Mesodermal cell (in vitro differentiated cells): ENCODE data around the gene LRPAP1.

Experiments
- H3K27ac ChIP-seq: 2 replicates; pipeline ENCODE4 v1.7.0; 2013; ENCODE audit warnings: mild to moderate bottlenecking, low read depth, low read length, moderate library complexity; ENCODE audit not compliant: severe bottlenecking
- H3K36me3 ChIP-seq: 2 replicates; pipeline ENCODE4 v1.7.1; 2013; ENCODE audit warnings: mild to moderate bottlenecking, low read length, moderate library complexity; ENCODE audit not compliant: control insufficient read depth, insufficient read depth
- H3K4me1 ChIP-seq: one replicate; pipeline ENCODE4 v1.7.1; 2013; ENCODE audit warnings: mild to moderate bottlenecking, low read length; ENCODE audit not compliant: insufficient read depth, control insufficient read depth, poor library complexity, severe bottlenecking
- H3K4me3 ChIP-seq: 2 replicates; pipeline ENCODE4 v1.7.0; 2013; ENCODE audit warnings: low read length, control low read depth, mild to moderate bottlenecking; ENCODE audit not compliant: insufficient read depth, poor library complexity, severe bottlenecking; ENCODE audit errors: extremely low read depth
- H3K9me3 ChIP-seq: 2 replicates; pipeline ENCODE4 v1.7.1; 2013; ENCODE audit warnings: mild to moderate bottlenecking, low read length, moderate library complexity; ENCODE audit not compliant: control insufficient read depth
- WGBS, 2 experiments: methylation state at CpG; one replicate each; pipeline ENCODE4 v1.1.5; 2013; ENCODE audit warnings: missing lambda C conversion rate in 2 of 2; ENCODE audit not compliant: insufficient coverage in 2 of 2; 5-methylcytosine and 5-hydroxymethylcytosine counted together

Gene LRPAP1

DNA sequence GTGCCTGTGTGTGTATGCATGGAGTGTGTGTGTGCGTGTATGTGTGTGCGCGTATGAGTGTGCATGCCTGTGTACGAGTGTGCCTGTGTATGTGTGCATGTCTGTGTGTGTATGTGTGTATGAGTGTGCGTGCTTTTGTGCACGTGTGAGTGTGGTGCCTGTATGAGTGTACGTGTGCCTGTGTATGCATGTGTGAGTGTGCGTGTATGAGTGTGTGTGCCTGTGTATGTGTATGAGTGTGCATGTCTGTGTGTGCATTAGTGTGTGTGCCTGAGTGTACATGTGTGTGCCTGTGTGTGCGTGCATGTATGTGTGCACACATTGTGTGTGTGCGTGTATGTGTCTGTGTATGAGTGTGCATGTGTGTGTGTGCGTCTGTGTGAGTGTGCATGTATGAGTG is 63.4 kb downstream of the LRPAP1 start:
- Histone ChIP-seq H3K9me3 (peaks cover 7% of the 10 kb centered on the region), H3K4me1 (no peaks in the 10 kb centered on the region), H3K27ac (no peak overlapping the region), H3K4me3 (no peak overlapping the region), H3K36me3 (no peaks in the 10 kb centered on the region)
- WGBS, 2 experiments, result 86 to 95% methylated on average over 10 to 11 of the region's 11 CpGs

DNA sequence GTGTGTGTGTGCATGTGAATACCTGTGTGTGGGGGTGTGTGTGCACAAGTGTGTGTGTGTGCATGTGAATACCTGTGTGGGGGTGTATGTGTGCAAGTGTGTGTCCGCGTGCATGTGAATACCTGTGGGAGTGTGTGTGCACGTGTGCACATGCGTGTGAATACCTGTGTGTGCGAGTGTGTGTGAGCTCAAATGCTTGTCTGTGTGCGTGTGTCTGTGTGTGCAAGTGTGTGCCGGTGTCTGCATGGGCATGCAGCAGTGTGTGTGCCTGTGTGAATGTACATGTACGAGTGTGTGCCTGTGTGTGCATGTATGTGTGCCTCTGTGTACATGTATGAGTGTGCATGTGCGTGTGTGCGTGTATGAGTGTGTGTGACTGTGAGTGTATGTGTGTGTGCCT is 64.1 kb downstream of the LRPAP1 start:
- peaks cover 7% of the 10 kb centered on the region for H3K9me3 ChIP-seq
- peaks cover 2% of the 10 kb centered on the region for H3K4me1 ChIP-seq
- H3K4me3 ChIP-seq, result no peak overlapping the region
- 96 to 100% methylated on average over 7 to 10 of the region's 10 CpGs for WGBS, 2 experiments
- H3K27ac ChIP-seq, result no peak overlapping the region
- no peaks in the 10 kb centered on the region for H3K36me3 ChIP-seq

DNA sequence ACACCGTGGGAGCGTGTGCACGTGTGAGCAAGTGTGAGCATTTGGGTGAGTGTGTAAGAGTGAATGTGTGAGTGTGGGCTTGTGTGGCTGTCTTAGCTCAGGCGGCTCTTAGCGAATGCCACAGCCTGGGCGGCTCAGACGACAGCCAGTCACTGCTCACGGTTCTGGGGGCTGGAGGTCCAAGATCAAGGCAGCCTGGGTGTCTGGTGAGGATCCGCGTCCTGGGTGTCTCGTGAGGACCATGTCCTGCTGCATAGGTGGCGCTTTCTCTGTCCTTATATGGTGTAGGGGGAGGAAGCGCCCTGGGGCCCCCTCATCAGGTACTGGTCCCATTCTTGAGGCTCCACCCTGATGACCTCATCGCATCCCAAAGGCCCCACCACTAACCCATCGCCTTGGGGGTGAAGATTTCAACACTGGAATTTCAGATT is 64.6 kb downstream of the LRPAP1 start:
- 72 to 88% methylated on average over 7 to 13 of the region's 15 CpGs for WGBS, 2 experiments
- Histone ChIP-seq H3K36me3 (no peaks in the 10 kb centered on the region), H3K9me3 (peaks cover 7% of the 10 kb centered on the region), H3K27ac (no peak overlapping the region), H3K4me1 (peaks cover 2% of the 10 kb centered on the region), H3K4me3 (no peak overlapping the region)

DNA sequence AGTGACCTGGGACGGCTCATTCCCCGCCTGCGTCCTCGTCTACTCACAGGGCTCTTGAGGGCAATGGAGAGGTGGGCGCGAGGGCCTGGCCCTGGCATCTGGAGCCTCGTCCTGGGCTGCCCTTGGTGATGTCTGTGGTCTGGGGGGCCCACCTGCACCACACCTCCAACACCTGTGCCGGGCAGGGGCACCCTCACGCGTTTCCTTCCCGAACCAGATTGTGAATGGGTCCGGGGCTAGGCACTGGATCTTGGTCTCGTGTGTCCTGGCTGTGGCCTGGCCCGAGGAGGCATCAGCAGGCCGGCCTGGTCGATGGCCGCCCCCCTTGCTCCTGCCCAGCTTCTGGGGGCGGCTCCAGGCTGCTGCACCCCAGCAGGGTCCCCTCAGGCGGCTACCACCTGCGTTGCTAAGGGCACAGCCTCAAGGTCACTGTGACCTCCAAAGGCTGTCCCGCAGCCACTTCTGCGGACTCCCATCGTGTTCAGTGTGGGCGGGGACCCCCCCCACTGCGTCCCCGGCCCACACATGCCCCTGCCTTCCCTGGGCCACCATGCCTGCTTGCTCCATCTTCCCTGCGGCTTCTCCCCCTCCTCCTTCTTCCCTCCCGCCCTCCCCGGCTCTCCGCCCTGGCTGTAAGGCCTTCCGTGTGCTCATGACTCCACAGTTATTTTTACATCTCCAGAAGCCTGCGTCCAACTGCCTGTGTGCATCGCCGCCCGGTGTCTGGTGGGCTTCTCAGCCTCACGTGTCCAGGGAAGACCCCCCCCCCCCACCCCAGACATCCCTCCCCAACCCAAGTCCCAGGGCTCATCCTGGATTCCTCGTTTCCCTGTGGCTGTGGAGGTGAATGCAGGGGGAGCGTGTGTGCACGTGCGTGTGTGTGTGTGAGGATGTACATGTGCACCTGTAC is 65.3 kb downstream of the LRPAP1 start:
- no peak overlapping the region for H3K4me3 ChIP-seq
- WGBS, 2 experiments, result 92 to 94% methylated on average over 30 to 32 of the region's 40 CpGs
- no peaks in the 10 kb centered on the region for H3K36me3 ChIP-seq
- peaks cover 7% of the 10 kb centered on the region for H3K9me3 ChIP-seq
- H3K27ac ChIP-seq, result no peak overlapping the region
- H3K4me1 ChIP-seq, result peaks cover 2% of the 10 kb centered on the region

DNA sequence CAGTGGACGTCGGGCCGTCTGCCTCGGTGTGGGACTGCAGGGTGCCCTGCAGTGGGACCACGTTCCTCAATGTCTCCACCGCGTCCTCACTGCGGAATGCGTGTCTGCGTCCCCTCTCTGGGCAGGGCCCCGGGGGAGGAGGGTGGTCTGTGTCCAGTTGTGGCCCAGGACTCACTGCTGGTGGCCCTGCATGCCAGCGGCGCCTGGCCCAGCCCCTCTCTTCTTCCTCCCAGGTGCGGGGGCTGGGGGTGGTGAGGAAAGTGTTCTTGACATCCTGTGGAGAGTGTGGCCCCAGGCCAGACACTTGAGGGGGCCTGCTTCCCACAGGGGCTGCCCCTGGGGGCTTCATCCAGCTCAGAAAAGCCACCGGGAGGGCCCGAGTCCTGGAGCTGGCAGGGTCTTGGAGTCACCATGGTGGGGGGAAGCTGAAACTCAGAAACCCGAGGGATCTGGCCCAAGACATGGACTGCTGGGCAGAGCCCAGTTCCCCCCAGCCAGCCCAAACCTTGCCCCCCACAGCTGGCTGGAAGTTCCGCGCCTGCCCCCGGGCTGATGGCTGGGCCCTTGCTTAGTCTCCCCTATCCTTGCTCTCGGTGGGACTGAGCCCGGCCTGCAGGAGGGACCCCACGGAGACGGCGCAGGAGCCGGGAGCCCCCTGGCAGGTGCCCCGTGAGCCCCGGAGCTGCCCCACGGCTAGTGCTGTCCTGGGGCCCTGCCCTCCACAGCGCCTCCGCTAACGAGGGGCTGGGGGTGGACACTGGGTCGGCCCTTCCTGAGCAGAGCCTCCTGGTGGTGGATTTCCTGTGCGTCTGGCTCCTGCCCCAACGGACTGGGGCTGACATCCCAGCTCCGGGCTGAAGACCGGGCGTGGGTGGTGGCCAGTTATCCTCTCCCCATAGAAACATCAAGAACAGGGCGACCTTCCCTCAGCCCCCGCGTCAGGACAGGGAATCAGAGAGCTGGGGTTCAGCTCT is 66.2 kb downstream of the LRPAP1 start:
- H3K27ac ChIP-seq, result no peak overlapping the region
- no peak overlapping the region for H3K4me3 ChIP-seq
- H3K9me3 ChIP-seq, result peaks cover 7% of the 10 kb centered on the region
- peaks cover 2% of the 10 kb centered on the region for H3K4me1 ChIP-seq
- no peaks in the 10 kb centered on the region for H3K36me3 ChIP-seq
- WGBS, 2 experiments, result 75% methylated on average over 30 to 34 of the region's 41 CpGs

DNA sequence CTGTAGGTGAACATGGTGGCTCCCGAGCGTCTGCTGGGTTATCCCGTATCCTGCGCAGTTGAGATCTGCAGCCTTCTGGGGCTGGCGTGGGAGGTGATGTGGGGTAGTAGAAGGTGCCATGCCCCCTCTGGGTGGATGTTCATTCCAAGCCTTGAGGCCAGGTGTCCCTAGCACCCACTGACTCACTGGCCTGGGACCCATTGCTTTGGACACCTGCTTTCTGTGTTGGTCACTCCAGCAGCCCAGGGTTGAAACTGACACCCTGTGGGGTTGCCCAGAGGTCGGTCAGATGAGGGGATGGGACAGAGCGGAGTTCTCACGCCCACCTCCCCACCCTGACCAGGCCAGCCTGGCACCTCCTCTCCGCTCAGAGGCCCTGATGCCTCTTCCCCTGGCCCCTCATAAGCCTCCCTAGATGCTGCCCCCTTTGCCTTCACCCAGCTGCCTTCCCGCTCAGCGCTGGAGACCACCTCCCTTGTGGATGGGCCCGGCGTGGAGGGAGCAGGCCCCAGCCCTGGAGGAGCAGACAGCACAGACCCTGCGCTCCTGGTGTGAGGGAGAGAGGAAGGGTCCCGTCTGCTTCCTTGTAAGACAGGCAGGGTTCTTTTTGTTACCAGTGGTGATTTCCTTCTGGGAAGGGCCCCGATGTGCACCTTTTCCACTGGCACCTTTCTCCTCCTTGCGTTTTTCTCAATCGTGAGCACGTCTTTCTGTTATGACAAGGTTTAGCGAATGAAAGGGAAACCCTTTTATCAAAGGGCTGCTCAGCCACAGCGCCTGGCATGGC is 67.1 kb downstream of the LRPAP1 start:
- WGBS, 2 experiments, result 92 to 97% methylated on average over 10 to 18 of the region's 21 CpGs
- peaks cover 2% of the 10 kb centered on the region for H3K4me1 ChIP-seq
- no peaks in the 10 kb centered on the region for H3K36me3 ChIP-seq

DNA sequence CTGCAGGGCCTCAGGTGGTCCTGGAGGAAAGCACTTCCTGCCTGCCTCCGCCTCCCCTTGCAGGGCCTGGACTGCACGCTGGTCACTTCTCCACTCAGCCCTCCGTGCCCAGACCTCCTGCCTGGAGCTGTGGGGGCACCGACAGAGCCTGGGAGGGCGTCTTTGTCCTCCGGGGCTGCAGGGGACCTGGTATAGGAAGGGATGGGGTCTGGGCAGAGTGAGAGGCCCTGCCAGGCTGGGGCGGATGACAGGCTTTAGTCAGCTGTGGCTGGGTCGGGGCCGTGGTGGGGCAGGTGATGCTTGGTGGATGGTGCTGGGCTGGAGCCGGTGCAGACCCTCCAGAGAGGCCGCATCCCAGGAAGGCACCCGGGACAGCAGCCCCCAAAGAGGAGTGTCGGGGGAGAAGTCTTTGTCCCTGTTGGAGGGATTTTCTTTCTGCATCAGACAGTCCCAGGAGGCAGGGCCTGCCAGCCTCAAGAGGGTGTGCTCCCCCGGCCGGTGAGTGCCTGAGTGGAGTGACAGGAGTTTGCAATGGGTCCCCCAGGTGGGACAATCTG is 67.8 kb downstream of the LRPAP1 start:
- Histone ChIP-seq H3K4me3 (no peak overlapping the region), H3K27ac (no peak overlapping the region), H3K36me3 (no peaks in the 10 kb centered on the region), H3K4me1 (peaks cover 2% of the 10 kb centered on the region), H3K9me3 (peaks cover 7% of the 10 kb centered on the region)
- 87 to 90% methylated on average over 9 of the region's 15 CpGs for WGBS, 2 experiments

More for the DNA sequence above, 67.1 kb downstream of the LRPAP1 start:
- Histone ChIP-seq H3K9me3 (peaks cover 7% of the 10 kb centered on the region), H3K4me3 (no peak overlapping the region), H3K27ac (no peak overlapping the region)

DNA sequence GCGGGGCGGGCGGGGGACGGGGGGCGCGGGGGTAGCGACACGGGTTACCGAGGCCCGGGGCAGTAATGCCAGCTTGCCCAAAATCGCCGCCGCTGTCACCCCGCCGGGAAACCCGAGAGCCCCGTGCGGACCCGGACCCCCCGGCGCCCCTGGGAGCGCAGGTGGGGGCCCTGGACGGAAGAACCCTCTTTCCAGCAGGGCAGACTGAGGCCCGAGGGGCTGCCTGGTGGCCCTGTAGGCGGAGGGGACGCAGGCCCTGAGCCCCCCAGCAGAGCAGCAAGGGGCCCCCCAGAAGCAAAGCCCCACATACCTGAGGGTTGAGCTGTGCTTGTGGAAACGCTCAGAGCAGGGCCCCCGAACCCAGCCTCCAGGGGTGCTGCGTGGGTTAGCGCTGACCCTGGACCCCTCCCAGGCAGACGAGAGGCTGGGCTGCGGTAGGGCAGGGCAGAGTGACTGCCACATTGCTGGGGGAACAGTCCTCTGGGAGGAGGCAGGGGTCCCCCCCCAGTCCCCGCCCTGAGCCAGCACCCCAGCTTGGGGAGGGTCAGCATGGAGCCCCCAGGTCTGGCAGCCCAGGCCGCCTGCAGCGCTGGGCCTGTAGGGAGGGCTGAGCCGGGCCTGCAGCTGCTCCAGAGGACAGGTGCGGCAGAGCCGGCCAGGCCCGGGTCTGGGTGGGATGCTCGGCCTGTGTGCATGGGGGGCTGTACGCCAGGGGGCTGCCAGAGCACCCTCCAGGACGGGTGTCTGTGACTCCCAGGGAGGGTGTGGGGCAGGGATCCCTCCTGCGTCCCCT is 68.5 kb downstream of the LRPAP1 start:
- no peak overlapping the region for H3K27ac ChIP-seq
- H3K9me3 ChIP-seq, result peaks cover 5% of the 10 kb centered on the region
- WGBS, 2 experiments, result 55 to 59% methylated on average over 25 to 39 of the region's 43 CpGs
- H3K4me3 ChIP-seq, result no peak overlapping the region
- H3K36me3 ChIP-seq, result no peaks in the 10 kb centered on the region
- peaks cover 2% of the 10 kb centered on the region for H3K4me1 ChIP-seq

DNA sequence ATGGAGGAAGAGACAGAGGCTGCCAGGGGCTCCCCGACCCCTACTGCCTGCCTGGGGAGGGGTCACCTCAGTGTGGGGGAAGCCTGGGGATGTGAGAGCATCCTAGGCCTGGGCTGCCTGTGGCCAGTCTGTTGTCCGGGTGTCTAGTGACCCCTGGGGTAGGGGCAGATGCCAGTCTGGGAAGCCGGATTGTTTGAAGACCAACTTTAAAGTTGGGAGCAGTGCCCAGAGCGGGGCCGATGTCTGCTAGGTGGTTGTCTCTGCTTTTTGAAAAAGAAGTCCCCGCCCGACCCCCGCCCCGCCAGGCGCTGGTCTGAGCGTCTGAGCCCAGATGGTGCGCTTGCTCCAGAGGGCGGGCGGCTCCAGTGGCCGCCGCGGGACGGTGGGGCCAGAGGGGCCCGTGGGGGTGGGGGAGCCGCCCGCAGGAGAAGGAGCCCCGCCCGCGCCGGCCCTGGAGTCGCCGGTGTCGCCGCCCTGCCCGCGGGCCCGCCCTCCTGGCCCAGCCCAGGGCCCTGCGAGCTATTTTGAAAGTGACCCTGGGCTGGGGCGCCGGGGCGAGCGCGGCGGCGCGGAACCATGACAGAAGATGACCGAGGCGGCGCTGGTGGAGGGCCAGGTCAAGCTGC is 69.3 kb downstream of the LRPAP1 start, which contains the start of gene DOK7:
DOK7 (plus strand) TSS at position 517 of the 626 bp plus-strand sequence; CDS start at position 587, 70 bp downstream.
- no peaks in the 10 kb centered on the region for H3K9me3 ChIP-seq
- H3K4me3 ChIP-seq, result peak within 1 kb of the TSS; percentile 14
- no peaks in the 10 kb centered on the region for H3K36me3 ChIP-seq
- 10 to 22% methylated on average over 14 to 38 of the region's 44 CpGs for WGBS, 2 experiments
- H3K27ac ChIP-seq, result no peak within 1 kb of the TSS
- H3K4me1 ChIP-seq, result peaks cover 2% of the 10 kb centered on the region
